Measurements from ENCODE around the gene ZFHX3. TPM values are rescaled to one million over a fixed set of nuclear protein-coding genes. Genes with fewer than 3 reads are reported as not detected.

The ZFHX3 gene
- total and polyA plus RNA-seq, 10 of the 15 experiments (the other 5 are each of a cell fraction or from before 2014, with no cell fraction given), result 0.68 to 8.6 (median 2.0) TPM

GRCh38 chr16:72836181-72836580, 211.7 kb downstream of the ZFHX3 start:
- ChIA-PET RAD21 (ENCODE audit: unreplicated experiment) (no interaction called here), CTCF (interaction anchor here (4.5 kb wide), 1 partner anchor 9 kb away, joined by 69 read pairs; no protein-coding TSS in a partner anchor), SMC1A (ENCODE audit: uncharacterized antibody, unreplicated experiment) (interaction anchor here (1.0 to 1.6 kb wide), 2 partner anchors 30 to 699 kb away, joined by 3 read pairs; no protein-coding TSS in a partner anchor), POLR2A (no interaction called here)
- Histone ChIP-seq H3K36me3 (ENCODE audit: control insufficient read depth in 2 of 2, insufficient read depth in 2 of 2, low read length in 1 of 2) (no peaks in the 10 kb centered on the region; a peak in 1 of 4 replicates), H3K79me2 (ENCODE audit: control insufficient read depth, insufficient read depth, low read length) (no peaks in the 10 kb centered on the region), H3K27me3 (replicated peaks in 1 of 2; ENCODE audit: control insufficient read depth in 2 of 2, insufficient read depth in 2 of 2, low read length in 1 of 2) (no peaks in the 10 kb centered on the region), H3K9me3 (replicated peaks; ENCODE audit: control insufficient read depth, insufficient read depth, low read length) (no peaks in the 10 kb centered on the region), H3K27ac (ENCODE audit: control insufficient read depth, insufficient read depth) (no peak overlapping the region), H3K4me1 (ENCODE audit: control insufficient read depth, insufficient read depth, low read length) (peaks cover 4% of the 10 kb centered on the region; the same call in 1 of the 2 replicates), H3K4me2 (ENCODE audit: control insufficient read depth, insufficient read depth) (no peak overlapping the region), H3K4me3 (no peak overlapping the region), H3K9ac (ENCODE audit: control insufficient read depth, insufficient read depth, low read length) (no peak overlapping the region), H2AFZ (ENCODE audit: control insufficient read depth, low read depth, low read length) (no peak overlapping the region), H4K20me1 (ENCODE audit: control insufficient read depth, insufficient read depth) (no peaks in the 10 kb centered on the region; the same call in 1 of the 2 replicates)
- no TSS peak for BruUV-seq (replicated peaks)
- WGBS (ENCODE audit: insufficient coverage, insufficient replicate concordance, low lambda C conversion rate, missing lambda C conversion rate), result 90% methylated on average over 7 of the region's 7 CpGs
- no peak for TF ChIP-seq ZBTB11 (CRISPR knock-in tag; IDR thresholded peaks at IDR 0.05)
- no peak for TF ChIP-seq NFIC (IDR thresholded peaks at IDR 0.05; ENCODE audit: low read depth, low read length)
- no peak for FAIRE-seq
- no peak for DNase-seq (ENCODE audit: low read depth, low spot score)
- intact Hi-C loops (cut with micrococcal nuclease; ENCODE audit: unreplicated experiment), result loop anchor here (10.0 kb wide), 1 partner anchor 171 kb away; no protein-coding TSS in a partner anchor
- in situ Hi-C loops (cut with MboI), result no loop called here
- ATAC-seq, result no peak

GRCh38 chr16:72835086-72835485, 212.8 kb downstream of the ZFHX3 start:
- Histone ChIP-seq H3K4me1 (ENCODE audit: control insufficient read depth, insufficient read depth, low read length) (peaks cover 6% of the 10 kb centered on the region), H4K20me1 (ENCODE audit: control insufficient read depth, insufficient read depth) (no peaks in the 10 kb centered on the region), H3K27me3 (replicated peaks in 1 of 2; ENCODE audit: control insufficient read depth in 2 of 2, insufficient read depth in 2 of 2, low read length in 1 of 2) (no peaks in the 10 kb centered on the region), H3K36me3 (ENCODE audit: control insufficient read depth in 2 of 2, insufficient read depth in 2 of 2, low read length in 1 of 2) (no peaks in the 10 kb centered on the region; a peak in 1 of 4 replicates), H3K79me2 (ENCODE audit: control insufficient read depth, insufficient read depth, low read length) (no peaks in the 10 kb centered on the region), H3K4me2 (ENCODE audit: control insufficient read depth, insufficient read depth) (no peak overlapping the region), H3K9ac (ENCODE audit: control insufficient read depth, insufficient read depth, low read length) (no peak overlapping the region), H2AFZ (ENCODE audit: control insufficient read depth, low read depth, low read length) (no peak overlapping the region), H3K4me3 (no peak overlapping the region), H3K9me3 (replicated peaks; ENCODE audit: control insufficient read depth, insufficient read depth, low read length) (no peaks in the 10 kb centered on the region), H3K27ac (ENCODE audit: control insufficient read depth, insufficient read depth) (no peak overlapping the region)
- no peak for FAIRE-seq
- WGBS (ENCODE audit: insufficient coverage, insufficient replicate concordance, low lambda C conversion rate, missing lambda C conversion rate), result 91% methylated on average over 7 of the region's 7 CpGs
- intact Hi-C loops (cut with micrococcal nuclease; ENCODE audit: unreplicated experiment) (loop anchor here (10.0 kb wide), 1 partner anchor 170 kb away; no protein-coding TSS in a partner anchor), in situ Hi-C loops (cut with MboI) (no loop called here)
- BruUV-seq (replicated peaks), result no TSS peak
- DNase-seq (ENCODE audit: low read depth, low spot score), result no peak
- SMC1A ChIA-PET (ENCODE audit: uncharacterized antibody, unreplicated experiment), result interaction anchor here (1.1 to 1.7 kb wide), 5 partner anchors 11 to 361 kb away, joined by 3 to 9 read pairs (median 3); no protein-coding TSS in a partner anchor
- CTCF ChIA-PET, result interaction anchor here (4.3 to 4.5 kb wide), 2 partner anchors 10 to 16 kb away, joined by 24 to 69 read pairs; no protein-coding TSS in a partner anchor
- POLR2A ChIA-PET, result no interaction called here
- no peak for ATAC-seq
- RAD21 ChIA-PET (ENCODE audit: unreplicated experiment), result no interaction called here
- TF ChIP-seq PAX8 (IDR thresholded peaks at IDR 0.05), result no peak
- no peak for TF ChIP-seq ASH2L (IDR thresholded peaks at IDR 0.05; ENCODE audit: borderline replicate concordance, low read depth)
- TF ChIP-seq POU2F2 (IDR thresholded peaks at IDR 0.05; ENCODE audit: borderline replicate concordance, low read depth, low read length), result no peak
- TF ChIP-seq CHD4 (IDR thresholded peaks at IDR 0.05), result no peak
- no peak for TF ChIP-seq CTCF (IDR thresholded peaks at IDR 0.05 in 2 of 3, conservative IDR thresholded peaks at IDR 0.05 in 1 of 3; ENCODE audit: control insufficient read depth in 2 of 3, extremely low read depth in 1 of 3, insufficient read depth in 1 of 3, low read depth in 3 of 3, low read length in 3 of 3)
- TF ChIP-seq NFYA (IDR thresholded peaks at IDR 0.05; ENCODE audit: borderline replicate concordance, low read depth, low read length), result no peak
- no peak for TF ChIP-seq JUNB (IDR thresholded peaks at IDR 0.05)
- TF ChIP-seq HSF1 (IDR thresholded peaks at IDR 0.05; ENCODE audit: low read depth, low read length), result no peak
